Retinal pigment epithelial cell (primary cell): Measurements from ENCODE around the gene HLA-B.

Experiments
- DNase-seq: peaks from one replicate; pipeline ENCODE4 v3.0.0-alpha.2; 2010; ENCODE audit warnings: low read depth
- H3K4me3 ChIP-seq: 2 replicates; pipeline ENCODE4 v1.5.1; 2011; ENCODE audit warnings: mild to moderate bottlenecking, low read length, control low read depth, moderate library complexity
- CTCF ChIP-seq: conservative IDR thresholded peaks from 2 replicates; pipeline ENCODE4 v1.5.1; 2011; ENCODE audit warnings: low read depth, low read length, control low read depth, inconsistent platforms

The HLA-B gene

GRCh38 chr6:31363811-31364210, 6.8 kb upstream of the HLA-B start:
- DNase-seq: no peak
- H3K4me3 ChIP-seq: no peak overlapping the region
- no peak for TF ChIP-seq CTCF

- TF ChIP-seq CTCF: no peak
- H3K4me3 ChIP-seq: no peak overlapping the region
- DNase-seq: no peak
Observed at GRCh38 chr6:31362751-31363150, 5.8 kb upstream of the HLA-B start.

GRCh38 chr6:31359581-31359980, 2.6 kb upstream of the HLA-B start:
- TF ChIP-seq CTCF: no peak
- no peak overlapping the region for H3K4me3 ChIP-seq
- no peak for DNase-seq

GRCh38 chr6:31358302-31358701, 1.3 kb upstream of the HLA-B start:
- no peak overlapping the region for H3K4me3 ChIP-seq
- no peak for TF ChIP-seq CTCF
- no peak for DNase-seq

GRCh38 chr6:31357886-31358285, 907 bp upstream of the HLA-B start:
- no peak for DNase-seq
- H3K4me3 ChIP-seq: no peak overlapping the region
- TF ChIP-seq CTCF: no peak

GRCh38 chr6:31356216-31356945, 598 bp downstream of the HLA-B start:
- no peak for DNase-seq
- no peak for TF ChIP-seq CTCF
- peak overlapping the region; percentile 48 for H3K4me3 ChIP-seq

GRCh38 chr6:31355583-31355948, 1.4 kb downstream of the HLA-B start:
- H3K4me3 ChIP-seq: no peak overlapping the region
- TF ChIP-seq CTCF: no peak
- DNase-seq: no peak
